Common myeloid progenitor, CD34-positive (primary cell): ENCODE data around the gene PDLIM5.
A peak's percentile ranks its signal among the peaks of the same experiment; 100 is the strongest.
"Not testable (repeated sequence)": the region's sequence is repeated elsewhere in the genome, so short reads cannot be mapped to it uniquely, and the experiment has no call there.

Source experiments
- CTCF ChIA-PET: fragments of 350-600 bp; sonication (Branson Sonifier 250); formaldehyde crosslinking; loops from one replicate; lab custom pipeline; 2021; ENCODE audit warnings: antibody characterized with exemption; lab: Charles Lee
- POLR2A ChIA-PET: fragments of 350-600 bp; sonication (Branson Sonifier 250); formaldehyde crosslinking; loops from one replicate; lab custom pipeline; 2021; ENCODE audit warnings: antibody characterized with exemption; lab: Charles Lee
- DNase-seq, 3 donors: peaks; one replicate each; pipeline versions ENCODE4 v3.0.0 to v3.0.0-alpha.2; 2013
- H3K27ac ChIP-seq, 2 experiments: 1 replicate in 1 of 2; 2 replicates in 1 of 2; pipeline ENCODE4 v1.7.0; 2013; ENCODE audit warnings: inconsistent platforms in 2 of 2, low read length in 2 of 2, mild to moderate bottlenecking in 2 of 2, low read depth in 1 of 2, moderate library complexity in 1 of 2; ENCODE audit not compliant: severe bottlenecking in 2 of 2, insufficient read depth in 1 of 2, poor library complexity in 1 of 2
- H3K27me3 ChIP-seq, 5 experiments: replicated peaks in 2 of 5; 1 replicate in 3 of 5; 2 replicates in 2 of 5; pipeline versions ENCODE4 v1.6.1 to v1.7.0; 2013; ENCODE audit warnings: low read length in 4 of 5, mild to moderate bottlenecking in 2 of 5, moderate library complexity in 2 of 5, inconsistent platforms in 1 of 5; ENCODE audit not compliant: insufficient read depth in 5 of 5, control insufficient read depth in 4 of 5
- H3K36me3 ChIP-seq, 4 experiments: 1 replicate in 2 of 4; 2 replicates in 2 of 4; pipeline versions ENCODE4 v1.6.1 to v1.7.0; 2013; ENCODE audit warnings: low read length in 3 of 4, control low read depth in 1 of 4, mild to moderate bottlenecking in 1 of 4; ENCODE audit not compliant: control insufficient read depth in 4 of 4, insufficient read depth in 4 of 4
- H3K4me1 ChIP-seq, 4 experiments: 1 replicate in 3 of 4; 2 replicates in 1 of 4; pipeline versions ENCODE4 v1.6.1 to v1.7.1; 2013; ENCODE audit warnings: low read length in 3 of 4, mild to moderate bottlenecking in 3 of 4, control low read depth in 1 of 4, inconsistent platforms in 1 of 4, moderate library complexity in 1 of 4; ENCODE audit not compliant: control insufficient read depth in 4 of 4, insufficient read depth in 4 of 4; ENCODE audit errors: control extremely low read depth in 1 of 4
- H3K4me3 ChIP-seq, 7 experiments: 1 replicate in 4 of 7; 2 replicates in 3 of 7; pipeline versions ENCODE4 v1.5.1 to v1.7.0; 2013; ENCODE audit warnings: mild to moderate bottlenecking in 7 of 7, low read length in 6 of 7, moderate library complexity in 6 of 7, inconsistent platforms in 2 of 7, low read depth in 2 of 7, control low read depth in 1 of 7; ENCODE audit not compliant: insufficient read depth in 4 of 7, control insufficient read depth in 1 of 7; ENCODE audit errors: extremely low read depth in 1 of 7
- H3K9me3 ChIP-seq, 5 experiments: 1 replicate in 4 of 5; 2 replicates in 1 of 5; pipeline versions ENCODE4 v1.6.1 to v1.7.1; 2013; ENCODE audit warnings: low read length in 4 of 5, mild to moderate bottlenecking in 2 of 5, inconsistent platforms in 1 of 5, low read depth in 1 of 5, moderate library complexity in 1 of 5; ENCODE audit not compliant: control insufficient read depth in 4 of 5, insufficient read depth in 2 of 5; ENCODE audit errors: control extremely low read depth in 1 of 5
- WGBS: methylation state at CpG from one replicate; pipeline ENCODE4 v1.1.5; 2013; ENCODE audit not compliant: insufficient coverage; 5-methylcytosine and 5-hydroxymethylcytosine counted together

The PDLIM5 gene

DNA sequence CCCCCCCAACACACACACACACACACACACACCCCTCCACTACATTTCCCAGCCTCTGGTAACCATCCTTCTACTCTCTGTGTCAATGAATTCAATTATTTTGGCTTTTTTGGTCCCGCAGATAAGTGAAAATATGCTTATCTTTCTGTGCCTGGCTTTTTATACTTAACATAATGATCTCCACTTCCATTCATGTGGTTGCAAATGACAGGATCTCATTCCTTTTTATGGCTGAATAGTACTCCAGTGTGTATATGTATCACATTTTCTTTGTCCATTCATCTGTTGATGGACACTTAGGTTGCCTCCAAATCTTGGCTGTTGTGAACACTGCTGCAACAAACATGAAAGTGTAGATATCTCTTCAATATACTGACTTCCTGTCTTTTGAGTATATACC lies 59.8 kb downstream of the PDLIM5 start:
- H3K27ac ChIP-seq = no peak overlapping the region
- H3K9me3 ChIP-seq = peaks cover 0 to 3% (median 0%) of the 10 kb centered on the region in 5 experiments
- POLR2A ChIA-PET = no interaction called here
- H3K4me3 ChIP-seq = no peak overlapping the region
- DNase-seq = no peak
- no CpG with 5 or more reads among the region's 1 CpG for WGBS
- CTCF ChIA-PET = no interaction called here
- H3K27me3 ChIP-seq = no peaks in the 10 kb centered on the region
- no peaks in the 10 kb centered on the region for H3K36me3 ChIP-seq
- peaks cover 0 to 4% (median 0%) of the 10 kb centered on the region in 4 experiments for H3K4me1 ChIP-seq

DNA sequence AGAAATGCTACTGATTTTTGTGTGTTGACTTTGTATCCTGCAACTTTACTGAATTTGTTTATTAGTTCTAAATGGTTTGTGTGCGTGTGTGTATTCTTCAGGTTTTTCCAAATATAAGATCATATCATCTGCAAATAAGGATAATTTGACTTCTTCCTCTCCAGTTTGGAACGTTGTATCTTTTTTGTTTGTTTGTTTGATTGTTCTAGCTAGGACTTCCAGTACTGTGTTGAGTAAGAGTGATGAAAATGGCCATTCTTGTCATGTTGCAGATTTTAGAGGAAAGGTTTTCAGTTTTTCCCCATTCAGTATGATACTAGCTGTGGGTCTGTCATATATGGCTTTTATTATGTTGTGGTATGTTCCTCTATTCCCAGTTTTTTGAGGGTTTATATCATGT lies 61.8 kb downstream of the PDLIM5 start:
- H3K36me3 ChIP-seq, H3K27ac ChIP-seq, H3K9me3 ChIP-seq, H3K4me3 ChIP-seq, H3K4me1 ChIP-seq, CTCF ChIA-PET, POLR2A ChIA-PET, H3K27me3 ChIP-seq, DNase-seq: not testable (repeated sequence)
- WGBS = 83% methylated on average over 1 of the region's 2 CpGs

DNA sequence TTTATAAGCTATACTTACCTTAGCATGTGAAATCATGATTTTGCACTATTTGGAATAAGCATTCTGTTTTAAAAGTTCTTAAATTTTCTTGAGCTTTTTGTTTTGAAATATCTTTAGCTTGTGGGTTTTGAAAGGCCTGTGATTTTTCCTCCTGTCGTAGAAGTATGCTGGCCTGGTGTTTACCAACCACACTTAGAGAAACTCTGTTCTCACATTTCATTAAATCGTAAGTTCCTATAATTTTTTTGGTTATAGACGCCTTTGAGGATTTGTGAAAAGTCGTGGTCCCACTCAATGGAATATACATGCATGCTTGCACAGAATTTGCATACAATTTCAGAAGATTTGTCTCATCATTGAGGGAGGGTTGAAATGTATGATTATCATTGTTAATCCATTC lies 63.6 kb downstream of the PDLIM5 start:
- Histone ChIP-seq H3K27ac (no peak overlapping the region), H3K4me1 (peaks cover 13 to 22% (median 20%) of the 10 kb centered on the region in 4 experiments), H3K27me3 (no peaks in the 10 kb centered on the region), H3K36me3 (no peaks in the 10 kb centered on the region), H3K9me3 (peaks cover 0 to 3% (median 0%) of the 10 kb centered on the region in 5 experiments), H3K4me3 (no peak overlapping the region)
- no peak for DNase-seq
- no CpG with 5 or more reads among the region's 4 CpGs for WGBS
- ChIA-PET POLR2A (no interaction called here), CTCF (no interaction called here)

DNA sequence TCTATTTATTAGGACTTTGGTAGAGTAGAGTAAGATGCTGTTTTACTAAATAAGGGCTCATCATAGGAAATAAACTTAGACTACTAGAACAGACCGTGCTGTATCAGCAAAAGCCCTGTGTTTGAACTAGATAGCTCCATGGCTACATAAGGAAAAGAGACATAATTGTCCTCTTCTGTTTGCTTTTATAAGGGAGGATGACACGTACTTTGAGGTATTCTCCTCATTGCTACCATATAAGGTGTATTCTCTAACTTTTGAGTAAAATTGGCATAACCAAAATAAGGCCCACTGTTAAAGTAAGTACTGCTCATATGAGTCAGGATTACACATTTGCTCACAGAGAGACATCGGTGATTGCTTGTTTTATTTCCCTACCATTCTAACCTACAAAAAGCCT lies 64.3 kb downstream of the PDLIM5 start:
- no peak for DNase-seq
- Histone ChIP-seq H3K27ac (no peak overlapping the region), H3K36me3 (no peaks in the 10 kb centered on the region), H3K4me1 (peaks cover 13 to 29% (median 27%) of the 10 kb centered on the region in 4 experiments), H3K27me3 (no peaks in the 10 kb centered on the region), H3K4me3 (no peak overlapping the region), H3K9me3 (peaks cover 0 to 3% (median 0%) of the 10 kb centered on the region in 5 experiments)
- WGBS = 100% methylated on average over 1 of the region's 3 CpGs
- ChIA-PET POLR2A (no interaction called here), CTCF (no interaction called here)

DNA sequence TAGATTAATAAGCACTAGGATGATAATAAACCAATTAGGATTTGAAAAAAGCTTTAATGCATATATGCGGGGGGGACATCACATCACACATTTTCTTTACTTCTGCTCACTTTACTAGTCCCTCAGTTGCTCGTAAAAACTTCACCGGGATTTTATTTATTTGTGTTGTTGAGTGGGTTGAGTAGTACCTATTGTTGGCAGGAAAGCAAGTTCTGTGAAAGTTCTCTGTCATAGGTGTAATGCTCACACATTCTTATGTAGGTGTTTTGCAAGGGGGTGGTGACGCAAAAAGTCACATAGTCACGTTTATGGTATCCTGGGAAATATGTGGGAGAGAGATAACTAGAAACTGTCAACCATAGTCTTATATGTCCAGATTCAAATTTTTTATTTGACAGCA lies 65.3 kb downstream of the PDLIM5 start:
- H3K4me1 ChIP-seq = peaks cover 13 to 31% (median 27%) of the 10 kb centered on the region in 4 experiments
- POLR2A ChIA-PET = no interaction called here
- H3K9me3 ChIP-seq = peaks cover 0 to 3% (median 0%) of the 10 kb centered on the region in 5 experiments
- no peak overlapping the region for H3K4me3 ChIP-seq
- no CpG with 5 or more reads among the region's 5 CpGs for WGBS
- CTCF ChIA-PET = no interaction called here
- DNase-seq = no peak
- no peak overlapping the region for H3K27ac ChIP-seq
- no peaks in the 10 kb centered on the region for H3K27me3 ChIP-seq
- no peaks in the 10 kb centered on the region for H3K36me3 ChIP-seq

DNA sequence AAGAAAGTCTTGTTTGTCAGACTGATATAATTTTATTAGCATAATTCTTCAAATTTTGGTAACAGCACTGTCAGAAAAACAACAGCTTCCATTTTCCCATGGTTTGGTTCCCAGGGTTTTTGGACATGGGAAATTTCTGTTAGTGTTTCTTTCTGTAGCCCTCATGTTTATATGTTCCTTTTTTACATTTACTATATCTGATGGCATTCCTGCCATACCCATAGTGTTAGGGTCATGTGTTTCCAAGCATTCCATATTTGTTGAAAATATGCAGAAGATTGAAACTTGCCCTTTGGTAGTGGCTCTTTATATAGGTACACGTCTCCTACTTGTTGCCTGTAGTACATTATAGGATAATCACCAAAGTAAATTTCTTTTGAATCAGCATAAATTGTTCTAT lies 65.8 kb downstream of the PDLIM5 start:
- no peaks in the 10 kb centered on the region for H3K27me3 ChIP-seq
- WGBS = no CpG with 5 or more reads among the region's 1 CpG

DNA sequence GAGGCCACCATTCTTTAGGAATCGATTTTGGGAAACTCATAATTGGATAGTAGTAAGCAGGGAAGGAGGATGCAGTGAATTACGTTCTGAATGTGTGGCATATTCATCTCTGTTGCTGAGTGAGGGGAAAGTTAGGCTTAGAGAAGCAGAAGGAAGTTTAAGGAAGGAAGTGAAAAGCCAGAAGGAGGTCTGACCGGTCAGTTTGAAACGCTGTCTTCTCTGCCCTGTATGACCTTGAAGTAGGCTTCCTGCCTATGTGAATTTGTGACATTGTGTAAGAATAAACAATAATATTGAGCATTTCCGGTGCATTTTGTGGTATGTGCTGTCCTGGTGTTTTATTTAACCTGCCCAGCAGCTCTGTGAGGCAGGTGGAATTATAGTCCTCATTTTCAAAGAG lies 67.3 kb downstream of the PDLIM5 start:
- peak in 2 of 3 donors; percentile 28 to 47 for DNase-seq
- H3K27ac ChIP-seq = no peak overlapping the region
- H3K4me3 ChIP-seq = no peak overlapping the region
- H3K9me3 ChIP-seq = no peaks in the 10 kb centered on the region
- H3K27me3 ChIP-seq = no peaks in the 10 kb centered on the region
- 3% methylated on average over 4 of the region's 5 CpGs for WGBS
- ChIA-PET CTCF (interaction anchor here (1.1 to 1.2 kb wide), 2 partner anchors 90 to 105 kb away, joined by 3 to 4 read pairs; no protein-coding TSS in a partner anchor), POLR2A (no interaction called here)
- H3K4me1 ChIP-seq = peaks cover 15 to 32% (median 28%) of the 10 kb centered on the region in 4 experiments
- no peaks in the 10 kb centered on the region for H3K36me3 ChIP-seq

More for the DNA sequence above, 65.8 kb downstream of the PDLIM5 start:
- H3K4me3 ChIP-seq = no peak overlapping the region
- no peak overlapping the region for H3K27ac ChIP-seq
- H3K4me1 ChIP-seq = peaks cover 13 to 31% (median 27%) of the 10 kb centered on the region in 4 experiments
- CTCF ChIA-PET = no interaction called here
- H3K9me3 ChIP-seq = peaks cover 0 to 3% (median 0%) of the 10 kb centered on the region in 5 experiments
- no peaks in the 10 kb centered on the region for H3K36me3 ChIP-seq
- POLR2A ChIA-PET = no interaction called here
- DNase-seq = no peak
